VCaP (cell line): ENCODE data around the gene OSBPL6.
A peak's percentile ranks its signal among the peaks of the same experiment; 100 is the strongest.
"Not testable (repeated sequence)": the region's sequence is repeated elsewhere in the genome, so short reads cannot be mapped to it uniquely, and the experiment has no call there.

Experiments
- H3K27ac ChIP-seq: fragments of 450-650 bp; 2 replicates; pipeline ENCODE4 v1.5.1; 2017
- TF ChIP-seq, protein P1 (sequence below): fragments of 450-650 bp; conservative IDR thresholded peaks from 2 replicates; pipeline ENCODE4 v1.5.1; 2017; ENCODE audit warnings: mild to moderate bottlenecking, moderate library complexity

The OSBPL6 gene

DNA sequence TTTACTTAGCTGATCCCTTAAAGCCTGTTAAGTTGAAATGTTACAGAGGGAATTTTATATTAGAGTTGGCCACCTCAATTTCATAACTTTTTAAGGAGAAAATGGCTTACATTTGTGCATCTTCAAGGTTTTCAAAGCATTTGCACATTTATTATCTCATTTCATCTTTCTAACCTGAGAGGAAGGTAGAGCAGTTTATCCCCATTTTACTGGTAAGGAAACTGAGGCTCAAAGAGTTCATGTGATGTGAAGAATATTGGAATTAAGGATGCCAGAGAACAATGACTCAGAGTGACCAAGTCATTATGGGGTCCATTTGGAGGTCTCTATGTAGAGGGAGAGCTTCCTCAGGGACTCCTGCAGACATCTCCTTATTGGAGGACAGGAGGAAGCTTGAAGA lies 221.7 kb downstream of the OSBPL6 start:
- TF ChIP-seq, protein P1, sequence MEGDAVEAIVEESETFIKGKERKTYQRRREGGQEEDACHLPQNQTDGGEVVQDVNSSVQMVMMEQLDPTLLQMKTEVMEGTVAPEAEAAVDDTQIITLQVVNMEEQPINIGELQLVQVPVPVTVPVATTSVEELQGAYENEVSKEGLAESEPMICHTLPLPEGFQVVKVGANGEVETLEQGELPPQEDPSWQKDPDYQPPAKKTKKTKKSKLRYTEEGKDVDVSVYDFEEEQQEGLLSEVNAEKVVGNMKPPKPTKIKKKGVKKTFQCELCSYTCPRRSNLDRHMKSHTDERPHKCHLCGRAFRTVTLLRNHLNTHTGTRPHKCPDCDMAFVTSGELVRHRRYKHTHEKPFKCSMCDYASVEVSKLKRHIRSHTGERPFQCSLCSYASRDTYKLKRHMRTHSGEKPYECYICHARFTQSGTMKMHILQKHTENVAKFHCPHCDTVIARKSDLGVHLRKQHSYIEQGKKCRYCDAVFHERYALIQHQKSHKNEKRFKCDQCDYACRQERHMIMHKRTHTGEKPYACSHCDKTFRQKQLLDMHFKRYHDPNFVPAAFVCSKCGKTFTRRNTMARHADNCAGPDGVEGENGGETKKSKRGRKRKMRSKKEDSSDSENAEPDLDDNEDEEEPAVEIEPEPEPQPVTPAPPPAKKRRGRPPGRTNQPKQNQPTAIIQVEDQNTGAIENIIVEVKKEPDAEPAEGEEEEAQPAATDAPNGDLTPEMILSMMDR, result no peak
- H3K27ac ChIP-seq, result no peak overlapping the region

DNA sequence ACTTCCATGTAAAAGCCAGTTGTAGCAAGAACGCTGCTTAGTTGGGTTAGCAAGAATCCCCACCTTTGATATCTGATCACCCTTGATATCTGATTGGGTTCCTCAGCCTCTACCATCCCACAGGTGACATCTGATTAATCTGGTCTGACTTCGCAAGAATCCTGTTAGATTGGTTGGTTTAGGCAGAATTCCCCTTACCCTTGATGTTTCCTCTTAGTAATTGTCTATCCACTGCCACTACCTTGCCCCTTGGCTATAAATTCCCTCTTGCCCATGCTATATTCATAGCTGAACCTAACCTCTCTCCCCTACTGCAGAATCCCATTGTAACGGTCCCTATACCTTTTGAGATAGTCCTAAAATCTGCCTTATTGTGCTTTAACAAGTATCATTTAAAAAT lies 223.6 kb downstream of the OSBPL6 start:
- H3K27ac ChIP-seq, result peak overlapping the region; percentile 74
- TF ChIP-seq, protein P1, result no peak

DNA sequence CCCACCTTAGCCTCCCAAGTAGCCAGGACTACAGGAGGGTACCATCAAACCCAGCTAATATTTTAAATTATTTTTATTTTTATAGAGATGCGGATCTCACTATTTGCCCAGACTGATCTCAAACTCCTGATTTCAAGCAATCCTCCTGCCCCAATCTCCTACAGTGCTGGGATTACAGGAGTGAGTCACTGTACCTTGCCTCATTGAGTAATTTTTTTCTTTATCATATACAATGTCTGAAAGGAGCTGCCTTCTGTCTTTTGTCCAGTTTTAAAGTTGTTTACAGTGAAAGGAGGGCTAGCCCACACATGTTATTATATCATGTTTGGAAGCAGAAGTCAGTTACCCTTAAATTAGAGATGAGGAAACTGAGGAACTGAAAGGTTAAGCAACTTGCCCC lies 224.1 kb downstream of the OSBPL6 start:
- TF ChIP-seq, protein P1, result no peak
- peak overlapping the region; percentile 74 for H3K27ac ChIP-seq

DNA sequence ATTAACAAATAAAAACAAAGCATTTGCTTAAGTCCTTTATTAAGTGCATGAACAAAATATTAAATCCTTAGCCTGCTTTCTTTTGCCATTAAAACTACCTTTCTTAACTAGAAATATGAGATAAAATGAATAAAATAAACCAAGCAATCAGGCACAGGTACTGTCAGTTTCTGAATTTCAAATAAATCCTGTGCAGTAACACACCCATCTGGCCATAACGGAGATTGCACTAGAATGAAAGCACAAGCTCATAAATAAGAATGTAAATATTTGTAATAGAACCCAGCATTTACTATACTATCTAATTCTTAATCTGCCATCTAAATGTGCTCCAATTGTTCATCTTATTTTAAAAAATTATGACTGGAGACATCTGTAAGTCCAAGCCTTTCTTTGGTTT lies 224.8 kb downstream of the OSBPL6 start:
- TF ChIP-seq, protein P1, result peak; percentile 73
- peak overlapping the region; percentile 74 for H3K27ac ChIP-seq

DNA sequence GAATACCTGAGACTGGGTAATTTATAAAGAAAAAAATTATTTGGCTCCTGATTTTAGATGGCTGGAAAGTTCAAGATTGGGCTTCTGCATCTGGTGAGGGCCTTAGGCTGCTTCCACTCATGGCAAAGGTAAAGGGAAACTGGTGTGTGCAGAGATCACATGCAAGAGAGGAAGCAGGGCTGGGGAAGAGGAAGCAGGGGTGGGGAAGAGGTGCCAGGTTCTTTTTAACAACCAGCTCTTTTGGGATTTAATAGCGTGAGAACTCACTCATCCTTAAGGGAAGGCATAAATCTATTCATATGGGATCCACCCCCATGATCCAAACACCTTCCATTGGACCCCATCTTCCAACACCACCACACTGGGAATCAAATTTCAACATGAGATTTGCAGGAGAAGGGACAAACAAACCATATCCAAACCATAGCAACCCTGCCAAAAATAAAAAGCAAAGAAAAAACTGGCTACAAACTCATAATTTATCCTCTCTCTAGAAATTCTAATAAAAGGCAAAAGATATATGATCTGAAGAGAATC lies 226.2 kb downstream of the OSBPL6 start:
- TF ChIP-seq, protein P1, result no peak
- H3K27ac ChIP-seq, result peak overlapping the region; percentile 74

DNA sequence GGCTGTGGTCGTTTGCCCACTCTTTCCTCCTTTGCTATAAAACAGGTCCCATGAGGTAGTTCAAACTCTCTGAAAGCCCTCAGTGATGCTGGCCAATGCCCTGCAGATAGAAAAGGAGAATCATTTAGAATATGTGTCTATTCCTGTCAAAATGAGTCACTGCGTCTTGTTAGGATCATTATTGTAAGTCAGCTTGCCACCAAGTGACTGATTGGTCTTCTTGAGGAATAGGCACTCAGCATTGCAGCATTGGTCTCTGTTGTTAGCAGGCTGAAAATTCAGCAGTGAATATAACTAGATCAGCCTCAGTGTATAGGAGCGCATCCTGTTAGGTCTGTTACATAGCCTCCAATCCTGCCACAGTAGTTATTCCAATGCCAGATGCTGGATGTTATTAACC lies 227.8 kb downstream of the OSBPL6 start:
- TF ChIP-seq, protein P1, result no peak
- H3K27ac ChIP-seq, result no peak overlapping the region

DNA sequence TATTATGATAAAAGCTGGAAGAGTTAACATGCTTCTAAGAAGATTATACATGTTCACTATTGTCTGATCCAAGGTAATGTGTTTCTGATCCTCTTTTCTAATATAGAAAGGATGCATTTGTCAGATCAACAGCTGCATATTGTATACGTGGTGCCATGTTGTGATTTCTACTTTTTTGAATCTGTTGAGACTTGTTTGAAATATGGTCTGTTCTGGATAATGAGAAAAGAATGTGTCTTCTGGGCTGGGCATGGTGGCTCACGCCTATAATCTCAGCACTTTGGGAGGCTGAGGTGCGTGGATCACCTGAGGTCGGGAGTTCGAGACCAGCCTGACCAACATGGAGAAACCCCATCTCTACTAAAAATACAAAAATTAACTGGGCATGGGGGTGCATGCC lies 229.4 kb downstream of the OSBPL6 start:
- H3K27ac ChIP-seq, result not testable (repeated sequence)

DNA sequence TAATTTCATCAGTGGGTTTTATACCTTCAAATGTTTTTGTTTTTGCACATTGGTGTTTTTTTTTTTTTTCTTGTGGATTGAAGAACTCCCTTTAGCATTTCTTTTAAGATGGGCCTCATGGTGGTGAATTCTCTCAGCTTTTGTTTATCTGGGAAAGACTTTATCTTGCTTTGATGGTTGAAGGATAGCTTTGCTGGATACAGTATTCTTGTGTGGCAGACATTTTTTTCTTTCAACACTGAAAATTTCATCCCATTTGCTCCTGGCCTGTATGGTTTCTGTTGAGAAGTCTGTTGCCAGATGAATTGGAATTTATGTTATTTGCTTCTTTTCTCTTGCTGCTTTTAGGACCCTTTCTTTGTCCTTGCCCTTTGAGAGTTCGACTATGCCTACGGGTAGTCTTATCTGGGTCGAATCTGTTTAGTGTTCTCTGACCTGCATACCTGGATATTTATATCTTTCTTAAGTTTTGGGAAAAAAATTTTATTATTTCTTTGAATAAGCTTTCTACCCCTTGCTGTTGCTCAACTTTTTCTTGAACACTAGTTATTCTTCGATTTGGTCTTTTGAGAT lies 231.0 kb downstream of the OSBPL6 start:
- TF ChIP-seq, protein P1, result no peak
- no peak overlapping the region for H3K27ac ChIP-seq
